ENCODE measurements around the gene OSBPL5.

- TF ChIP-seq CTCF (IDR thresholded peaks at IDR 0.05 in 4 of 5, conservative IDR thresholded peaks at IDR 0.05 in 1 of 5) (no peak), POLR2A (IDR thresholded peaks at IDR 0.05) (no peak)
Observed at GRCh38 chr11:3162410-3163240, 2.5 kb downstream of the OSBPL5 start.

Measured in gastrocnemius medialis (tissue), 4 donors.